HG03558 (cell line): ENCODE data around the gene DPEP2.

ENCODE experiments used
- ATAC-seq: cut with Tn5 transposase; IDR thresholded peaks from one replicate; pipeline ENCODE4 v1.9.1; 2021; ENCODE audit warnings: moderate number of reproducible peaks; ENCODE audit not compliant: unreplicated experiment; ENCODE audit errors: extremely low read depth

DPEP2 gene

DNA sequence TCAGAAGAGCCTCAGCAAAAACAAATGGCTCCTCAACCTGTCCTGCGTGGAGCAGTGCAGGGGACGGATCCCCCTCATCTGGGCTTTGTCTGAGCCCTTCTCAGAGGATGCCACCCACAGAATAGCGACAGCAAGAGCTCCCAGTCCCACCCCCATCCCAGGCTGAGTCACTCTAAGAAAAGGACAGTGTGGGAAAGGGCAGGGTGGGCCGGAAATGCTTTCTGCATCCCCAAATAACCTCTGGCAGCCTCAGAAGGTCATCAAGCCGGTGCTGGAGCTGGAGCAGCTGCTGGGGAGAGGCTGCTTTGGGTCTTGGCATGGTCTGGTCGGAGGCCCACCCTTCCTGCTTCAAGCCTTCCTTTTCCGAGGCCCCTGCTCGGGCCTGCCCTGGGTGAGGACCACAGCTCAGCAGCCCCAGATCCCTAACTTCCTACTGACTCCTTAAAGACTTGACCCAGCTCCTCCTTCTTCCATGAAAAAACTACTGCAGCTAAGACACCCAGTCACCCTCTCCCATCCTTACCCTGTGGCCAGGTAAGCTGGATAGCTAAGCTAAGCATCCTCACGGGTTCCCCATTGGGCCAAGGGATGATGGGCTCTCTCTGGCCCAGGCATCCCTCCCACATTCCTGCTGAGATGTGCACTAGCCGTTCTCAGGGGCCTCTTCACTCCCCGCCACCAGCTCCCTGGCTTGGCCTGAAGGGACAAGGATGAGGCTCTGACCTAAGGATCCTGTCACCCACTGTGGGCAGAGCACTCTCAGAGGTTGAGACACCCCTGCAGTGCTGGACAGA is 39.6 kb downstream of the DPEP2 start:
- ATAC-seq = no peak

DNA sequence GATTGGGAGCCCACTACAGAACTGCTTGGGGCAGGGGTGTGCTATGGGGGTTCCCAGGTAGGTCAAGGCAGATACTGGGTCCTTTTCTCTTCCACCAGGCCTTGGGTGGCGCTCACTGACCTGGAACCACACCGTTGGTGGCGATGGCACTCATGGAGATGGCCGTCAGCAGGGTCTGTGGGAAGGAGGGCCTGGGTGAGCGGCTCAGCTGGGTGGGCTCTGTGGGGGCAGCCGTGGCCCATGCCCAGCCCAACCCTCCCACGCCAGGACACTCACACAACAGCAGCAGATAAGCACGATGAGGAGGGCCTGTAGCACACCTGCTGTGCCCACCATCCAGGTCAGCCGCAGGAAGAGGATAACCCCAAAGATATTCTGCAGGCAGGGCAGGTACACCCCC is 41.7 kb downstream of the DPEP2 start:
- ATAC-seq = no peak

DNA sequence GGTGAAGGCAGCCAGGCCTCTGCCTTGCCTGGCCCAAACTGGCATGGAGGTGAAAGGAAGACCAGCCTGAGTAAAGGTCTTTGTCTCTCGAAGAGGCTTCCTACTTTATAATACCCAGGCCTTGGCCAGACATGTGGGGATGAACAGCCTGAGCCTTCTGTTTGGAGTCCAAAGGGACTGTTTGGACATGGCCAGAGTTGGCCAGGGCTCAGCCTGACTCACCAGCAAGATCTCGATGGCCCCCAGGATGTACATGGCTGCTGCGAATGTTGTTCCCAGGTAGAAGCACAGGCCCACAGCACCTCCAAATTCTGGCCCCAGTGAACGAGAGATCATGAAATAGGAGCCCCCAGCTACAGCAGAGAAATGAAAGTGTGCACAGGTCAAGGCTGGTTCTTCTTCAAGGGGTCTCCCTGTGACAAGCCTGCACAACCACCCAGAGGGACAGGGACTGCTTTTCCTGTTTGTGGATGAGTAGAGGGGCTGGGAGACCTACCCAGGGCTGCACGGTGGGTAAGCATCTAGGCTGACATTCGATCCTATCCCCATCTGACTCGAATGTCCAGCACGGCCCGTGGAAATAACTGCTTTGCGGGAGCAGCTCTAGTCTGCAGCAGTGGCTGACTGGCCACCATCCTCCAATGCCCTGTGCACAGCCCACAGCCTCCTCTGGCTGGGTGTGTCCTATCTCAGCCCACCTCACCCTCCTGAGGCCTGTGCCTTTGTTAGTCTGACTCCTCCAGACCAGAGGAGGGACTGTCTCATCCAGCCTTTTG is 44.7 kb downstream of the DPEP2 start:
- no peak for ATAC-seq

DNA sequence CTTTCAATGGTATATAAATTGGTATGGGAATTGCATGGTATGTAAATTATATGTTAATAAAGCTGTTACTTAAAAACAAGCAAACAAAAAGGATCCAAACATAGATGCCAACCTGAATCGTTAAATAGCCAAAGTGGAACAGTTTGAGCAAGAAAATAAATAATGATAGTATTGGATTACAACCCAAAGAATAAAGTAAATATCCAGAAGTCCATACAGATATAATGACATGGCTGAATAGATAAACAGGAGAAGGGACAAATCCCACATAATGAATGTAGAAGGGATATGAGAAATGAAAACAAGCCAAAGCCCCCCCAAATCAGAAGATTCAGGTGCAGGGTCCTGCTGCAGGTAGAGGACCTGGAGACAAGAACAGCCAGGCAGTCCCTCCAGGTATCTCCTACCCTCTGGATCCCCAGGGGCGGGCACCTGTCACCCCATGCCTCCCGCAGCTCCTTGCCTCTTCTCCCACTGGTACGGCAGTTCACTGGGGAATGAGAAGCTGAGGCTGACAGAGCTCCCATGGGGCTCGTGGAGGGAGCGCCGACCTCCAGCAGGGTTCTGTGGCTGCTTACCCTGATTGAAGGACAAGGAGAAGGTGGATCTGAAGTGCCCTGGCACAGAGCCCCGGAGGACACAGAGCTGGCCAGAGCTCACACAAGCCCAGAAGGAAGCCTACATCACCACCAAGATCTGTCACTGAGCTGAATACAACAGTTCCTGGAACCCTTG is 45.5 kb downstream of the DPEP2 start:
- no peak for ATAC-seq

DNA sequence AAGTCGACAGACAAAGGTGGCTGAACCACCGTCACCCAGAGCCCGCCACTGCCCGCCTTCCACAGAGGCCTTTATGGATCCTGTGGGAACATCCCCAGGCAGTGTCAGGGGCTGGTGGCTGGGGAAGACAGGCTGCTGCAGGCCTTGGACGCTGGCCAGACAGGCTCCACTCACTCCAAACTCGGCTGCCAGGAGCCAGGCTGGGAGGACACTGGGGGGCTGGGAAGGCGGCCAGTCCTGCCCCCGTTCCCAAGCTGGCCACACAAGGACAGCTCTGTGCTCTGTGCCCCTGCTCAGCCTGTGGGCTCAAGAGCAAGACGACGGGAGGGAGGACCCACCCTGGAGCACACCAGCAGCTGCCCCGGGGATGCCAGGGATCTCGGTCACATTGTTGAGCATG is 47.8 kb downstream of the DPEP2 start:
- ATAC-seq = no peak

DNA sequence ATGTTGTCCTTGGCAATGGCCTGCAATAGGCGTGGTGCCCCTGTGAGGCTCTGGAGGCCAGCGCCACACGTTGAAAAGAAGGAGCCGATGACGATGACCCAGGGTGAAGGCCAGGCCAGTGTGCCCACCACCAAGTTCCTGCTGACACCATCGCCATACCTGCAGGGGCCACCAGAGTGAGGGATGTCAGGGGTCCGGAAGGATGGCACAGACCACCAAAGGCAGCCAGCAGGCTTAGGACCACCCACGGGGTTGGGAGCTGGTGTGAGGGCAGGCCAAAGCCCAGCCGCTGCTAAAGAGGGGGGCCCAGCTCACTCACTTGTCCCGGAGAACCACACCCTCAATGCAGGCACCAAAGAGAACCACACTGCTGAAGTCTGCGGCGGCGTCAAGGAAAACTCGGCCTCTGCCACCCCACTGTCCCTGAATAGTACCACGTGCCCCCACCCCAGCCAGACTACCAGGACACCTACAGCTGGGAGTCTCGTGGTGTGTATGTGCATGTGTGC is 48.9 kb downstream of the DPEP2 start:
- ATAC-seq = no peak

DNA sequence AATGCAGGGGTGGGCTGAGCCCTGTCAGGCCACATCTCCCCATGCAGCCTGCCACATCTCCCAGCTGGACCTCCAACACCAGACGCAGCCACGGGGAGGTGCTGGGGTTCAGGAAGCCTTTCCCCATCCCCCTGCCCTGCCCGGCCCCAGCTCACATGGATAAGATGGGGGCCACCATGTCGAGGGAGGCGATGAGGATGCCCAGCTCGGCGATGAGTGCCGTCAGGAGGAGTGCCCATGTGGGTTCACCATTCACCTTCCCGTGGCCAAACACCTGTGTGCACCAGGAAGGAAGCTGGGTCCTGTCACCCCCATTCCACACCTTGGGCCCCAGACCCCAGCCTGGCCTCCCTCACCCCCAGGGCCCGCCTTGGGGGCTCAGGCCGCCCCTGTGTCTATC is 49.6 kb downstream of the DPEP2 start:
- no peak for ATAC-seq

DNA sequence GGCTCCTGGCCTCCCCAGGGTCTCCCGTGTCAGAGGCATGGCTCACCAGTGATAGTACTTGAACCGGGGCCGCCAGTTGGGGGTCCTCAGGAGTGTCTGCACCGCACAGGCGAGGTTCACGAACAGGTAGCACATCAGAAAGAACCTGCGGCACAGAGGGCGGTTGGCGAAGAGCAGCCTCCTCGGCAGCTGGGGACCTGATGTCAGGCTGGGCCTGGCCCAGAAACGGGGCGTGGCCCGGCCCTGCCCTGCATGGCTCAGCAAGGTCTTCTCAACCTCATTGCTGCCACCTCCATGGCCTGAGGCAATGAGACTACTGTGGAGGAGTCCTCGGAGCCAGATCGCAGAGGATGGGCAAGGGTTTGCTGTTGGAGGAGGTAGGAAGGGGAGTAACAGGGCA is 51.3 kb downstream of the DPEP2 start:
- ATAC-seq = no peak

DNA sequence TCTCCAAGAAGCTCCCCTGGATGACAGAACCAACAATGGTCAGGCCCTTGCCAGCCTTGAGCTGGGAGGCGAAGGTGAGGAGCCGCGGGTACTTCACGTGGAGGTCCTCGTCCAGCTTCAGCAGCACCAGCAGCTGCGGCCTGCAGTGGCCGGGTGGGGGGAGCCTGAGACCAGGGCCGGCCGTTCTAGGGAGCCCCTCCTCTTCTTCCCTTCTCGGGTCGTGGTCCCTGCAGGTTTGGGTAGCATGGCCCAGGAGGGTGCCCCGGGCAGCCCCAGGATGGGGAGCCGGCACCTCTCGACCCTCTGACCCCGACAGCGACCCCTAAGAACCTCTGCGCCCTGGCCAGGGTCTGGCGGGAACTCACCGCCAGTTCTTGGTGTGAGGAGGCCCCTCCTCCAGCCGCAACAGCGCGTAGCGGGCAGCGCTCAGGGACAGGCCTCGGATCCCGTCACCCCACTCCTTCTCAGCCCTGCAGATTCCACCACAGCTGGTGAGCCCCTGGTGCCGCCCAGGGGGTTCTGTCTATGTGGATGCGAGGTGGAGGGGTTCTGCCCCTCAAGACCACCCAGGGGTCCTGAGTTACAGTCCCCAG is 52.2 kb downstream of the DPEP2 start:
- ATAC-seq = no peak

DNA sequence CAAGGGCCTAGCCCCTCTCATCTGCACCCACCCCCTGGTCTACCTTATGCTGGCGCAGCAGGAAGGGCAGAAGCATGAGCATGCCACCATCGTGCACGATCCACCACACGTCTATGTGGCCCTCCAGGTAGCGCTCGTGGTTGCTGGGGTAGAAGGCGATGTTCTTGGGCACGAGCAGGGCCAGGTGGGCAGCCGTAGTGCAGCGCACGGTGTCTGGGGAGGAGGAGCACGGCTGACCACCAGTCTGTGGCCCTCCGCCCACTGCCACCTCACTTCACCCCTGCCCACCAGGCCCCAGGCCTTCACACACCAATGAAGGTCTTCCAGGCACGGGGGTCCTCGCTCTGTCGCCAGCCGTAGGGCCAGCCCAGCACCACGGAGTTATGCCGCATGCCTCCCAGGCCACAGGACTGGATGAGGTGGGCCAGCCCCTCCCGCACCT is 53.1 kb downstream of the DPEP2 start:
- no peak for ATAC-seq

DNA sequence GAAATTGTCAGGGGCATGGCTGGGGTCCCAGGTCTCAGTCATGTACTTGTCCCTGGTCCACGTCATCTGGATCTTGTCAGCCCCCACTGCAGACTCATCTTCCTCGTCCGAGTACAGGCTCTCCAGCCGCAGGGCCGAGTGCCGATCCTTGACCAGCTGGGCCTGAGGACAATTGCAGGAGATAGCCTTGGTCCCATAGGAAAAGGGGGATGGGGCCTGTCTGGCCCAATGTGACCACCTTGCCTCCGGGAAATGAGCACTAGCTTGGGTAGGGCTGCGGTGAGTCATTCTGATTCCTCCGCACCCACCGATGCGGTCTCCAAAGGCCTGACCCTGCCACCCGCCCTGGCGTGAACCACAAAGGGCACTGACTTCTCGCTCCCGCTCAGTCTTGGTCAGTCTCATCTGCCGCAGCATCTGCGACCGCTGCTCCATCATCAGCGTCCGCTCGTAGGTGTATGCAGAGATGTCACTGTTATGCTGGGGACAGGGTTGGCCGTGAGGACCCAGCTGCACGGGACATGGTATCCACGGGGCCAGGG is 53.8 kb downstream of the DPEP2 start:
- no peak for ATAC-seq

DNA sequence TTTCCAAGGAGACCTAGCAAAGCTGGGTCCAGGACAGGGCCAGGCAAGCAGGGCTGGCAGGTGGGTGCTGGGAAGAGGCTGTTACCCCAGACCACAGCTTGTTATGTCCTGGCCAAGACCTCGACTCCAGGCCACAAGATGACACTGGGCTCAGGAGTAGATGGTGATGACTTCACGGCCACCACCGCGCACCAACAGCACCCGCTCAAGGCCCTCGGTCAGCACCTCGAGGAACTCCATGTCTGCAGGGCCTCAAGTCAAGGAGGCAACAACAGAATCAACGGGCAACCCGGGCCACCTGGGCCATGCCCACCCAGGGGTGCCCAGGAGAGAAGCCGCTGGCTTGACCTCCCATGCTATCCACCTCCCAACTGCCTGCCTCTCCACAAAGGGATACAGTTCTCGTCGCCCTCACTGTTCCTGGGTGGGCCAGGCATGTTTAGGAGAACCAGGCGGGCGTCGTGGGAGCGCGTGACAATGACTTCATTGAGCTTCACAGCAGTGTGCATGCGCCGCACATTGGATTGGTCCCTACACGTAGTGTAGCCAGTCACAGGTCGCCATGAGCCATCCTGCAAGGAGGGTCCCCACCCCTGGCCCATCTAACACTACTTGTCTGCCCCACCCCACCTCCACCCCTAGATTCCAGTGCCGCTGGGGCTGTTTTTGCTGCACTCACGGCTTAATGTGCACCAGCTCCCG is 54.4 kb downstream of the DPEP2 start:
- ATAC-seq = no peak

DNA sequence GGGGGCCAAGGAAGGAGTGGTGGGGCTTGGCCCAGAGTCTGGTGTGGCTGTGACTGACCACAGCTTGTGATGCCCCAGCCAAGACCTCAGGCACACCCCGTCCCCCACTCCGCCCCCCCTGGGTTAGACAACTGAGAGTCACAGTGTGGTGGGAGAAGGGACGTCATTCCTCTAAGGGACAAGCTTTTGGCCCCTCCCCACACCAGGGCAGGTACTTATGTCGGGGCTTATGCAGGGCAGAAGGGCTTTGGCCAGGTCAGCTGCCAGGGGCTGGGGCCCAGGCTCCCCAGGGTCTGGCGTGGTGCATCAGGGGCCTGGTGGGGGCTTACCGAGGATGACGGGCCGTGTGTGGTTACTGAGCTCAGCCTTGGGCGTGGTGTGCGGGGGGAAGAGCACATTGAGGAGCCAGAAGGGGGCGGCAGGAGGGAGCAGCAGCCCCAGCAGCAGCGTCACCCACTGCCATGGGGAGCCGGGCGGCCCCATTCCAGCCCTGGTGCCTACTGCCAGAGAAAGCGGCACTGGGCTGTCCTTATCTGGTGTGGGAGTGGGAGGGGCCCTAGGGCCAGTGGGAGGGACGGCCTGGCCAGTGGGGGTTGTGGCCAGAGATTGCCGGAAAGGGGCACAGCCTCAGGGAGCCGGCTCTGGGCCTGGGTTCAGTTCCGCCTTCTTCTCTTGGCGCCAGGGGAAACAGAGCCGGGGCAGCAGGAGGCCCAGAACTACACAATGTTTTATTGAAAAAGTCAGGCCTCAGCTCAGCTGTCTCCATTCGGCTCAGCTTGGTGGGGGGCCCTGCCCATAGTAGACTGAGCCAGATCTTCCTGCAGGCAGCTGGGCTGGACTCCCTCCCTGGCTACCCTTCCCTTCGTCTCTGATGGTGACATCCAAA is 55.4 kb downstream of the DPEP2 start, which contains the start of gene LCAT:
LCAT (minus strand) TSS at position 502 of the 886 bp plus-strand sequence; CDS start at position 483, 19 bp downstream.
- no peak for ATAC-seq

DNA sequence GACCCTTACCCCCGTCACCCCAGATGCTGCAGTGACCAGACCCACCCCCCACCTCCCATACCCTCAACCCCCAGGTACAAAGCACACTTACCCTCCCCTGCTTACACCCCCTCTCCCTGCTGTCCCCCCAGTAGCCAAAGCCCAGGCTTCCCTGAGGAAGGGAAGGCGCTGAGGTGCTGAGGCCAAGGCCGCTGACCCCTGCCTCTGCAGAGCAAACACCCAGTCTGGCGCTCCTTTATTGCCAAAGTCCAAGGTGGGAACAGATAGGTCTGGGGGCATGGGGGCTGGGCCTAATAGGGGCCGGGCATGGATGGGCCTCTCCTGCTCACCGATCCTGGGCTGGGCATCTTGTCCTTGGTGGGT is 56.0 kb downstream of the DPEP2 start:
- ATAC-seq = no peak

DNA sequence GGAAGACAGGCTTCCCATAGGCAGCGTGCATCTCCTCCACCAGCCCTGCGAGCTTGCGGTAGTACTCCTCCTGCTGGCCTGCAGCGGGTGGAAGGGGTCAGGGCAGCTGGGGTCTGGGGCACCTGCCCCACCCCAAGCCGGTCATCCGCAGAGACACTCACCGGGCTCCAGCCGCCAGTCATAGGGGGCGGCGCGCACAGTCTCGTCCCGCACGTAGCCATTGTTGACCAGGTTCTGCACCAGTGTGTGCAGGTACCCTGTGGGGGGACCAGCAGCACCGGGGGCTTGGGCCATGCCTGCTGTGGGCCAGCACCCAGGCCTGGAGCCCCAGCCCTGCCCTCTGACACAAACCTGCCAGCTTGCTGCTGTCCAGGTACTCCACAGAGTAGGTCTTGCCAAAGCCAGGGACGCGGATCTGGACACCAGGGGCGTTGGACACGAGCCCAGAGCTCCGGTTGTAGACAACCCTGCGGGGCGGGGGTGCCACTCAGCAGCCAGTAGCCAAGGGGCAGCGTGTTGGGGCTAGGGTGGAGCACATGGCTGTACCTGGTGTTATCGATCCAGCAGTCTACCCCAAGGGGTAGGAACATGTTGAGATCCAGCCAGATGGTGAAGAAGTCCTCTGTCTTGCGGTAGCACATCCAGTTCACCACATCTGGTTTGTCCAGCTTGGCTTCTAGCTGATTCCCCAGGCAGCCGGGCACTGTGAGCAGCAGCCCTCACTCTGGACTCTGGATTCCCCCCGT is 56.6 kb downstream of the DPEP2 start:
- ATAC-seq = no peak

DNA sequence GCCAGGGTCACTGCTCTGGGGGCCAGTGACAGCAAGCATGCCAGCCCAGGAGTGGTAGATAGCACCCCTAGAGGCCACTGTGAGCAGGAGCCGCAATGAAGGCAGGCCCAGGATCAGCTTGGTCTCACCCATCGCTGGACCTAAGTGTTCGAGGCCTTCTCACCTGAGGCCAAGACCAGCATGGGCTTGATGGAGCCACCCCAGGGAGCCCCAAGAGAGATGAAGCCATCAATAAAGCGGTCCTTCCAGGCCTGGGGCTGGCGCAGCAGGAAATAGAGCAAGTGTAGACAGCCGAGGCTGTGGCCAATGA is 57.1 kb downstream of the DPEP2 start:
- no peak for ATAC-seq

DNA sequence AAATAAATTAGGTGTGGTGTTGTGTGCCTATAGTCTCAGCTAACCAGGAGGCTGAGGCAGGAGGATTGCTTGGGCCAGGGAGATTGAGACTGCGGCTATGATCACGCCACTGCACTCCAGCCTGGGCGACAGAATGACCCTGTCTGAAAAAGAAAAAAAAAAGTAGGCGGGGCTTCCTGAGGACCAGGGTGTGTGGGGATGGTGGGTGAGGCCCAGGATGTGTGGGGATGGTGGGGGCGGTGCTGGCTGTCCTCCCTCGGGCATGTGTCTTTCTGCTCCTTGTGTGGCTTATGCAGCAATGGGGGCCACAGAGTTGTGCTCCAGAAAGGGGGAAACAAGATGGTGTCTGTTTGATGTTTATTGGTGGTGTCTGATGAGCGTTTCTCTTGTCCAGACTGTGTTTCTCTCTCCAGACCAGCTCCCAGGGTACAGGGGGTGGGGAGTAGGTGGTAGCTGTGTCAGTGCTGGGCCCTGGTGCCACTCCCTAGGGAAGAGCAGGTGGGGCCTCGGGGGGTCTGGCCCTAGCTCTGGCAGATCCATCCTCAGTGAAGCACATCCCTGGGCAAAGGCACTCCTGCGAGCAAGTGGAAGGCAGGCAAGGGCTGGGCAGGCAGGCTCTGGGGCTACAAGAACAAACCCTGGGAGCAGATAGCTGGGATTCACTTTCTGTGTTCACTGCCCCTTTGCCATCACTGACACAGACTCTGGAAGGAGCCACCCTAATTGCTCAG is 57.6 kb downstream of the DPEP2 start:
- ATAC-seq = no peak
